Hematopoietic multipotent progenitor cell treated with erythropoietin and hydrocortisone succinate and interleukin-3 and kit ligand, for 17 days (in vitro differentiated cells): ENCODE results near the gene SKA1.
"Not testable (repeated sequence)": the region's sequence is repeated elsewhere in the genome, so short reads cannot be mapped to it uniquely, and the experiment has no call there.

Source experiments
- DNase-seq: peaks from one replicate; pipeline ENCODE4 v3.0.0-alpha.2; 2015; ENCODE audit warnings: low spot score

Gene SKA1

DNA sequence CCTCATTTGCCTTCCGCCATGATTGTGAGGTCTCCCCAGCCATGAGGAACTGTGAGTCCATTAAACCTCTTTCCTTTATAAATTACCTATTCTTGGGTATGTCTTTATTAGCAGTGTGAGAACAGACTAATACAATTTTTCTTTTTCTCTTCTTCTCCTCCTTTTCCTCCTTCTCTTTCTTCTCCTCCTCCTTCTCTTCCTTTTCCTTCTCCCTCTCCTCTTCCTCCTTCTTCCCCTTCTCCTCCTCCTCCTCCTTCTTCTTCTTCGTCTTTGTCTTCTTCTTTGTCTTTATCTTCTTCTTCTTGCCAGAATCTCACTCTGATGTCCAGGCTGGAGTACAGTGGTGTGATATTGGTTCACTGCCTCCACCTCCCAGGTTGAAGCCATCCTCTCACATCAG is 20.2 kb downstream of the SKA1 start:
- DNase-seq: no peak

DNA sequence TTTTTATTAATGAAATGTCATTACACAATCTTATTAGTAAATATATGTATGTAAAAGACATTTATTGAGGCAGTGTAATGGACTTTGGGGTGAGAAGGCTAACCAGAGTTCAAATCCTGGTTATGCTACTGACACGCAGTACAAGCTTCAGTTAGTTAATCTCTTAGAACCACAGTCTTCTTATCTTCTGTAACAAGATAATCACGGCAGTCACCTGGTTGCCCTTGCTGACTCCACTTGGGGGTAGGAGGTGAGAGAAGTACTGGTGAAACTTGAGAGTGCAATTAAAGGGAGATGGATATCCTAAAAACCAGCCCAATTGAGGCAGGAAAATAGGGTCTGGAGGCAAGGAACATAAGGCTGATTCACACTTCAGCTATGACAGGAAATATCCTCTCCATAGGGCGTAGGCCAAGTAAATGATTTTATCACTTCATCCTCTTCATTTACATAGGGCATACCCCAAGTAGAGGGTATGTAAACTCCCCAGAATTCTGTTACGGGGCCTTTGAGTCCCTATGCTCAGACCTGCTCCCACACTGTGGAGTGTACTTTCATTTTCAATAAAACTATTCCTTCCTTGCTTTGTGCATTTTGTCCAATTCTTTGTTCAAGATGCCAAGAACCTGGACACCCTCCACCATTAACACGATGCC is 21.3 kb downstream of the SKA1 start:
- no peak for DNase-seq

DNA sequence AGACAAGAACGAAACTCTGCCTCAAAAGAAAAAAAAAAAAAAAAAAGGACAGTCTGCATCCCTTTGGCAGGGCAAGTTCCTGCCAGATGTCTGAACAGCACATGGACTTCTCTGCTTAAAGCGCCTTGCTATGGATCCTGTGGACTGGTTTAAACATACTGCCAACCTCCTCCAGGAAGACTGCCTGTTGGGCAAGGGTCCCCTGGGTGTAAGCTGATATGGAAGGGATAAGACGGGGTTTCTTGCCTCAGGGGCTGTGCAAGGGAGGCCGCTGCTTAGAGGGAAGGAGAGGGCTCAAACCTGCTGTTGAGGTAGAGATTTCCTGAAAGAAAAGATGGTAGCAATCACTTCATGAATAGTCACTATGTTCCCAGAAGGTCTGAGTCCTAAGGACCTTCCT is 22.2 kb downstream of the SKA1 start:
- no peak for DNase-seq

DNA sequence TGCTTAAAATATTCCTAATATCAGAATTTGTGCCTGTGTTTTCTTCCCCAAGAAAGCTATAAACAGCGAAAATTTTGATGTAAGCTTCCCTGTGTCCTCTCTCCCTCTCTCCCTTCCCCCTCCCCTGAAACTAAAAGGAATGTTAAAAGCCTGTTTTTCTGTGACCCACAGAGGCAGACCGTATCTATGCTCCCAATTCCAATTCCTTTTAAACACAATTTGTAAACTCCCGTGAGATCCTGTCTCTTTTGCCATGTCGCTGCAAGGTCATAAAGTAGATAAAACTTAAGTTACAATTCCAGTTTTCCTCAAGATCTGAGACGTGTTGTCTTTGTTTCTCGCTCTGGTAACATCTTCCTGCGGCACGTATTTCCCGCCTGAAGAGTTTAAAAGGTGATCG is 23.3 kb downstream of the SKA1 start:
- DNase-seq: no peak

DNA sequence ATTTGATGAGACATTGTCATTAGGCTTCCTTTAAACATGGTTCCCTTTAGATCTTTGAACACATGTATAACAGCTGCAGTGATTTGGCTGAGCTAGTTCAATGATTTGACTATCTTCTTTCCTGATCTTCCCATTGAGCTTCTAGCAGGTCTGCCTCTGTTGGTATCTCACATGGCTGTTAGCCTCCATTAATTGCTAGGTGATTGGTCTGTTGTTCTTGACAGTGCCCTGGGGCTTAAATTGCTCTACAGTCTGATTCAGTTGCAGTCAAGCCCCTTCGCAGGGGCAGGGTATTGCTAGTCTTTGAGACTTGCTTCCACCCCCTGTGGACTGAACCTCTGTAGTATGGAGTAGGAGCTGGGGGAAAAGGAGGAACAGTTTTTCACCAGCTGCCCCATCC is 24.1 kb downstream of the SKA1 start:
- DNase-seq: no peak

DNA sequence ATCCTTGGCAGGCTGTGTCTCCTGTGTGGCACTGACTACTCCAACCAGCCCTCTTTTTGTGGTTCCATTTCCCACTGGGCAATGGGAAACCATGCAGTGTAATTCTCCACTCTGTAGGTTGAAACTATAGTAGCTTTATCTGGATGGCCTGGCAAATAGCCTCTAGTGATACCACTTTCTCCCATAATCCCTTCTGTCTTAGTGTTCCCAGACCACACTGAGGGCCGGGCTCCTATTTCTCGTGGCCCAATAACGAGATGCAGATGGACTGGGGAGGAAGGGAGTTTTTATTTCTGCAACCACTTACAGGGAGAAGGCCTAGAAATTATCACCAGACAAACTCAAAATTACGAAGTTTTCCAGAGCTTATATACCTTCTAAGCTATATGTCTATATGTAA is 24.7 kb downstream of the SKA1 start:
- no peak for DNase-seq

DNA sequence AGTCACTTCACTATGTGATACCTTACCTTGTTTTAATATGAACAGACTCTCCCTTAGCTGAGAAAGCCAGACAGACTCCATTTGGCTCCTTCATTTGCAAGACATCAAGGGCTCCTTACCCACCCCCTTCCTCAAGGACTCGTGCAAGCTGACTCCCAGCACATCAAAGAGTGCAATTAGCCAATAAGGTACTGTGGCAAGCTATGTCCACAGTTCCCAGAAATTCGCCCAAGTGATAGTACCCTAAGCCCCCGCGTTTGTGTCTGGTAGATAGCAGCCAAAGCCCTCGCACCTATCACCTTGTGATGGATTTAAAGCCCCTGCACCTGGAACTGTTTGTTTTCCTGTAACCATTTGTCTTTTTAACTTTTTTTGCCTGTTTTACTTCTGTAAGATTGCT is 25.6 kb downstream of the SKA1 start:
- not testable (repeated sequence) for DNase-seq

DNA sequence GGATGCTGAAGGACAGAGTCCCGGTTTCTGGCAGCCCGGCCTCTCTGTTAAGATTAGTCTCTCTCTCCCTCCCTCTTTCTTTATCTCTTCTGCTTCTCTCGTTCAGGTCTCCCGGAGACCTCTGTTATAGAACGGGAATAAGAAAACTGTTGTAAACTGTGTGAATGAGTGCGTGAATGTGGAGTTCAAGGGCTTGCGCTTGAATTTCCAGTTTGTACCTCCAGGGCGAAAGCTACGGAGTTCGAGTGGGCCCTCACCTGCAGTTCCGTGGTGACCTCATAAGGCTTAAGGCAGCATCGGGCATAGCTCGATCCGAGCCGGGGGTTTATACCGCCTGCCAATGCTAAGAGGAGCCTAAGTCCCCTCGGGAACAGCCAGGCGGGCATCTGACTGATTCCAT is 26.4 kb downstream of the SKA1 start:
- DNase-seq: no peak

DNA sequence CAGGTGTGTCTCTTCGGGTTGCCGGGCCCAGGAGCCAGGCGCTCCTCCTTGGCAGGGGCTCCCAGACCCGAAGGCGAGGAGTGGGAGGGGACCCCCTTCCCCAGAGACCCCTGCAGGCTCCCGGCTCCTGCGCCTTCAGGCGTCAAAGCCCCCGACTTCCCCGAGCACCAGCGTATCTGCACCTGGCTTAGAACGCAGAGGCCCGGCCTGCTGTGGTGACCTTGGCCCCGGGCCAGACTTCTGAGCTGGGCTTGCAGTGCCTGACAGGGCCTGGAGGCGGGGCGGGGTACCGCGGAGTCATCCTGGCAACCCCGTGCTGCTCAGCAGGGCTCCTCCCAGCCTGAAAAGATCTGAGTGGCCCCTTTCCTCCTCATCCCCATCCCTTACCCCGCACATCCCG is 27.0 kb downstream of the SKA1 start:
- peak; percentile 64 for DNase-seq

DNA sequence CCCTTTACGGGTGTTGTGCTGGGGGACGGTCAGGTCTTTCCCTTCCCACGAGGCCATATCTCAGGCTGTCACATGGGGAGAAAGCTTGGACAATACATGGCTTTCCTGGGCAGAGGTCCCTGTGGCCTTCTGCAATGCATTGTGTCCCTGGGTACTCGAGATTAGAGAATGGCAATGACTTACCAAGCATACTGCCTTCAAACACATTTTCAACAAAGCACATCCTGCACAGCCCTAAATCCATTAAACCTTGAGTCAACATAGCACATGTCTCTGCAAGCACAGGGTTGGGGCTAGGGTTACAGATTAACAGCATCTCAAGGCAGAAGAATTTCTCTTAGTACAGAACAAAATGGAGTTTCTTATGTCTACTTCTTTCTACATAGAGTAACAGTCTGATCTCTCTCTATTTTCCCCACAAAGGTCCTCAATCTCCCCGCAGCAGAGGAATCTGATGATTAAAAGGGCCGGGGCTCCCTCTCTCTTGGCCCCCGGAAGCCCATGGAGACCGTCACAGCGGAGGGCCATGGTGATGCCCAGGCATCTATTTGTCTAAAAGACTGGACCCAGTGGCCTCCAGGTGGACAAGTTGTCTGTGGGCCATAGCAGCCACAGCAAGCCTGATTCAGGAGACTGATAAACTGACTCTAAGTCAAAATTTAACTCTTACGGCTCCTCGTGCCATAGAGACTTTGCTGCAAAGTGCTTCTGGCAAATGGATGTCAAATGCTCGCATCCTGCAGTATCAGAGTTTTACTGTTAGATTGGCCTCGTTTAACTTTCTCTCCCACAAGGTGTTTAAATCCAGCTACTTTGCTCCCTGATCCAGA is 30.1 kb downstream of the SKA1 start:
- DNase-seq: not testable (repeated sequence)

DNA sequence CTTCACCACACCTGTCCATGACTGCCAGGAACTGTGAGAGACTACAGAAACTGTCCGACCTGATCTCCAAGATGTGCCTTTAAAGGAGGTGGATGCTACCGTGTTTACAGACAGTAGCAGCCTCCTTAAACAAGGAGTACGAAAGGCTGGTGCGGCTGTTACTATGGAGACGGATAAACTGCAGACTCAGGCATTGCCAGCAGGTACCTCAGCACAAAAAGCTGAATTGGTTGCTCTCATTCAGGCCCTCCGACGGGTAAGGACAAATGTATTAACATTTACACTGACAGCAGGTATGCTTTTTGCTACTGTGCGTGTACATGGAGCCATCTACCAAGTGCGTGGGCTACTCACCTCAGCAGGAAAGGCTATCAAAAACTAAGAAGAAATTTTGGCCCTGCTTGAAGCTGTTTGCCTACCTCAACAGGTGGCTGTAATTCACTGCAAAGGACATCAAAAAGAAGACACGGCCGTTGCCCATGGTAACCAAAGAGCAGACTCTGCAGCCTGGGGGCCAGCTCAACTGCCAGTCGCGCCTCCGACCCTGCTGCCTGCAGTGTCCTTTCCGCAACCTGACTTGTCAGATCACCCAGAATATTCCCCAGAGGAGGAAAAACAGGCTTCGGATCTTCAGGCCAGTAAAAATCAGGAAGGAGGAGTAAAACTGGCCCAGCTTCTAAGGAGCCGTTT is 30.9 kb downstream of the SKA1 start:
- no peak for DNase-seq

DNA sequence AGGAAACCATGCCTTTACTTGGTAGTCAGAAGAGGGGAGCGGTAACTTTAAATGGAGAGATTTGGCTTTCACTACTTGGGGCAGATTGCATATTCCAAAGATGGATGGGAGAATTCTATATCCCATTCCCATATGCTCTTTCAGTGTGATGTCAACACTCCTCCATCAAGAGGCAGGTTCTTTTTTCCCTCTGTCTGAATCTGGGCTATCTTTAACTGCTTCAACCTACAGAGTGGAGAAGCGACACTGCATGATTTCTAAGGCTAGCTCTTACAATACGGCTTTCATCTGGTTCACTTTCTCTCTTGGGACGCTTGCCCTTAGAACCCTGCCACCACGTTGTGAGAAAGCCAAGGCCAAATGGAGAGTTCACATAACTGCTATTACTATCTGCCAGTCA is 34.4 kb downstream of the SKA1 start:
- no peak for DNase-seq

DNA sequence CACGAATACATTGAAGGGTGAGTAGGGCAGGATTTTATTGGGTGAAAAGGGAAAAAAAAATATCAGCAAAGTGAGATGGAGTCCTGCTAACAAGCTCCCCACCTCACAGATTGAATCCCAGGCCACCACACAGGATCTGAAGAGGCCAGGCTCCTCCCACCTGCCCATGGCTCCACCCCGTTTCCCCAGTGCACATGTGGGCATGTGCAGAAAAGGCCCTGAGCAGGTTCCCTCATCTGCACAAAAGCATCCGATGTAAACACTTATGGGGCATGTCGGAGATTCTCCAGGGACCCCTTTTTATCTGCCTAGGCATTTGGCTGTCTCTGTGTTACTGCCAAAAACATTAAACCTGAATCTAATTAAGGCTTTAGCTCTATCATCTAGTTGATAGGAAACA is 35.2 kb downstream of the SKA1 start:
- no peak for DNase-seq

DNA sequence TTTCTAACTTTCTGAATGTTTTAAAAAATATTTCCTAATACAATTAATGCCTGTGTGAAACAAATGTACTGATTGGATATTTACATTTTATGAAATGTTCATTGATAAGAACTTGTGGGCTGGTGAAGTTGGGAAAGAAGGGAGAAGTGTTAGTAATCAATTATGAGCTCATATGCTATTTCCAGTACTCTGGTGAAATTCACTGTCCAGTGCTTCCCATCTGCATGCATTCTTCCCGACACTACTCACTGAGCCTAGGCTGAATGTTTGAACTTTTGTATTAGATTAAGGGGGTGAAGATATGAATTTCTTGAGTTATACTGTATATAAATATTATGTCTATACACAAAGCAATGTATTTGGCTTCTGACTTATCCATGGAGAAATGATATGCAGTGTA is 36.0 kb downstream of the SKA1 start:
- DNase-seq: no peak

DNA sequence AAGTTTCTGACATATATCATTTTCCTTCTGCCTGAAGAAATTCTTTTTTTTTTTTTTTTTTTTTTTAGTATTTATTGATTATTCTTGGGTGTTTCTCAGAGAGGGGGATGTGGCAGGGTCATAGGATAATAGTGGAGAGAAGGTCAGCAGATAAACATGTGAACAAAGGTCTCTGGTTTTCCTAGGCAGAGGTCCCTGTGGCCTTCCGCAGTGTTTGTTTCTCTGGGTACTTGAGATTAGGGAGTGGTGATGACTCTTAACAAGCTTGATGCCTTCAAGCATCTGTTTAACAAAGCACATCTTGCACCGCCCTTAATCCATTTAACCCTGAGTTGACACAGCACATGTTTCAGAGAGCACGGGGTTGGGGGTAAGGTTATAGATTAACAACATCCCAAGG is 42.0 kb downstream of the SKA1 start:
- not testable (repeated sequence) for DNase-seq

DNA sequence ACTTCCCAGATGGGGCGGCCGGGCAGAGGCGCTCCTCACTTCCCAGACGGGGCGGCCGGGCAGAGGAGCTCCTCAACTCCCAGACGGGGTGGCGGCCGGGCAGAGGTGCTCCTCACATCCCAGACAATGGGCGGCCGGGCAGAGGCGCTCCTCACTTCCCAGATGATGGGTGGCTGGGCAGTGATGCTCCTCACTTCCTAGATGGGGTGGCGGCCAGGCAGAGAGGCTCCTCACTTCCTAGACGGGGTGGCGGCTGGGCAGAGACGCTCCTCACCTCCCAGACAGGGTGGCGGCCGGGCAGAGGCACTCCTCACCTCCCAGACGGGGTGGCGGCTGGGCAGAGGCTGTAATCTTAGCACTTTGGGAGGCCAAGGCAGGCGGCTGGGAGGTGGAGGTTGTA is 42.9 kb downstream of the SKA1 start:
- not testable (repeated sequence) for DNase-seq

DNA sequence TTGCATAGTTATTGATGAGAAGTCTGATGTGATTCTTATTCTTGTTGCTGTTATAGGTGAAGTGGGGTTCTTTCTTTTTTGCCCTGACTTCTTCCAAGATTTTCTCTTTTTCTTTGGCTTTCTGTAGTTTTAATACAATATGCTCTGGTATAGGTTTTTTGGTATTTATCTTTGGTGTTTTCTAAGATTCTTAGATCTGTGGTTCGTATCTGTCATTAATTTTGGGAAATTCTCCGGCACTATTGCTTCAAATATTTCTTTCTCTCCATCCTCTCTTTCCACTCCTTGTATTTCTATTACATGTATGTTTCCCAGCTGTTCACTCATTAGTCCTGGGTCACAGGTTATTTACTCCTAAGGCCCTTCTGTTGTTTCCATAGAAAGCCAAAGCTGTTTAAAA is 43.8 kb downstream of the SKA1 start:
- no peak for DNase-seq

DNA sequence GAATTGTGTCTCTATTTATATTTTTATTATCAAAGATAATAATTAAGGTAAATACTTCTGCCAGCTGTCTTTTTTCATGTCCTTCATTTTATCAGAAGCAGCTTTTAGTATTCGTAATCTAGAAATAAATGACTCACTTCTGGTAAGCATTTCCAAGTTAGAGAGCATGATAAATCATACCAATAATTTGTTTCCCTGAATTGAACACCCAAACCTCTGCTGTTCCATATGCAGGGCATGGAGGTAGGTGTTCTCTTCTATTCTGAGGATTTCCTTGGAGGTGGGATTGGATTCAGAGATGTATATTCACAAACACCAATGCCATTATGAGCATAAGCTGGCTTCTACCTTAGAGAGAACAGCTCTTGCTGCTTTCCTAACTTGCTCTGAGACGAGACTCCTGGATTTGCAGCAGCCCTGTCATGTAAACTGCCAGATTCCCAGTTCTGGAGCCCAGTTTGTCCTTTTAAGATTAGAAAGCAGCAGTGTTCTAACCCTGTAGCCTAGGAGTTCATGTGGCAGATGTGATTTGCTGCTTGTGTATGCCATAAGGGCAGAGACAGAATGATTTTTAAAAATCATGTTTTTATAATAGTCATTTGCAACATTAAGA is 47.5 kb downstream of the SKA1 start:
- no peak for DNase-seq

DNA sequence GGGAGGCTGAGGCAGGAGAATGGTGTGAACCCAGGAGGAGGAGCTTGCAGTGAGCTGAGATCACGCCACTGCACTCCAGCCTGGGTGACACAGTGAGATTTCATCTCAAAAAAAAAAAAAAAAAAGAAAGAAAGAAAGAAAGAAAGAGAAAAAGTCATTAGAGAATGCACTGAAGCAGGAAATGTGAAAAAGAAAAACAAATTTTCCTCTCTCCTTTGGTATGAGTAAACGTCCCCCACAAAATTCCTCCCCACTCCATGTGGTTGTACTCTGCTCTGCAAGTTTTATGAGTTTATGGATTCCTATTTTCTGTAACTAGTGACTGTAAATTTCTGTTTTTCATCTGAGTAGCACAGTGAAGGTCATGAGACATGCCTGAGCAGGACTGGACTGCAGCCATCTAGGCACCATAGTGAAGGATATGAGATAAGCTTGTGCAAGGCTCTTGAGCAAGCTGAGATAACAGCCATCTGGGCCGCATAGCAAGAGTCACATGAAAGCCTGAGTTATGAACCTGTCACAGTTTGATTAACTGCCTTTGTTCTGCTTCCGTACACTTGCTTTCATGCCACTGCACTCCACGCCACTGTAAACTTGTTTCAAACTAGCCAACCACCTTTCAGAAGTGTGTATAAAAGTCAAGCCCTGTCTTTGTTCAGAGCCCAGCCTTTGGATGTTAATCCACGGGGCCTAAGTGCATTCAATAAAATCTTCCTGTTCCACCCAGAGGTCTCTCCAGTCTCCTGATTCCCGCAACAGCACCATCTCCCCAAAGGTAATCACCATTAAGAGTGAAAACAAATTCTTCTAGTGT is 50.2 kb downstream of the SKA1 start:
- DNase-seq: peak; percentile 37

DNA sequence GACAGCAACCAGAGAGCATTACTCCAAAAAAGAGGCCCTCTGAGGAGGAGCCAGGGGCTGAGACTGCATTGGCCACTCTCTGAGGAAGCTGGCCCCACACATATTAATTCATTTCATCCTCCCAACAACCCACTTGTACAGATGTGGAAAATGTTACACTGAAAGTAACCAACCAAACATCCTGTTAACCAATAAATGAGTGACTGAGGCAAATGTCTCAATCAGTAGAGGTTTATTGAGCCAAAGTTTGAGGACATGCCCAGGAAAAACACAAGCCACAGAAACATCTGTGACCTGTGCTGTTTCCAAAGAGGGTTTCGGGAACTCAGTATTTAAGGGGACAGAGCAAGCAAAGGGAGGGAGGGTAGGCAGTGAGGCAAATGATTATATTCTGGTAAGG is 53.0 kb downstream of the SKA1 start:
- DNase-seq: no peak

DNA sequence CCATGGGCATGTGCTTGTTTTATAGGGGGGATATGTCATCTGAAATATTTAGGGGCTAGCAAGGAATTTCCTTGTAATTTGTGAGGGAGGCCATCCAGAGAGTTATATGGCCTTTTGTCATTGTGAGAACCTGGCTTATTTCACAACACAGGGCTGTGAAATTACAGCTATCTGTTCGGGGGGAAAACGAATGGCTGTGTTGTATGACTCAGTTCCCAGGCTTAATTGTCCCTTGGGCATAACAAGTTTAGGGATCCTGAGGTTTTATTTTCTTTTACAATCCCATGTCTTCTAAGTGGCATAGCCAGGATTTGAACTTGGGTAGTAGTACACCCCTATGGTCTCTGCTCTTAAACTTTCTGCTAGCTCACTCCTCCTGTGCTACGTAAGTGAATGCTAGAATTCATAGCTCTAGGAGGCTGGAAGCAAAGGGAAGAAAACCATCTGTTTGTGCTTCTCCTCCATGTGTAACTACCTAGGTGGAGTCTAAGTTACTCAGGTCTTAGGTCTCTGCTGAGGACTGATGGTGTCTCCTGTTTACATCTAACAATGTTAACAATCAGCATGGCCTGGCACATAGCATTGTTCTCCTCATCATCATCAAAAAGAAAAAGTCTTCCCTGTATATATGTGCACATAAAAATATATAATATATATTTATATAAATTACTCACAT is 53.8 kb downstream of the SKA1 start:
- no peak for DNase-seq
